Body of pancreas (tissue), 4 donors: Measurements from ENCODE around the gene CAAP1. TPM values are rescaled to one million over a fixed set of nuclear protein-coding genes. Genes with fewer than 3 reads are reported as not detected.
"Not testable (repeated sequence)": the region's sequence is repeated elsewhere in the genome, so short reads cannot be mapped to it uniquely, and the experiment has no call there.

Source experiments
- ATAC-seq: fragments of 150-250 bp; one replicate; pipeline ENCODE4 v1.9.1; 2016
- DNase-seq, 4 donors: peaks; one replicate each; pipeline ENCODE4 v3.0.0-alpha.2; 2019
- H3K27ac ChIP-seq, 4 donors: fragments of 200-600 bp; sonication (generic); 1 replicate in 3 of 4; 2 replicates in 1 of 4; pipeline versions ENCODE4 v1.5.1 to v1.6.1; 2016 to 2019; ENCODE audit warnings: mild to moderate bottlenecking in 1 of 4, mixed read lengths in 1 of 4, moderate library complexity in 1 of 4
- H3K27me3 ChIP-seq, 2 donors: fragments of 200-600 bp; sonication (generic); one replicate each; pipeline ENCODE4 v1.6.0; 2016; ENCODE audit warnings: mild to moderate bottlenecking in 1 of 2
- H3K36me3 ChIP-seq, 2 donors: fragments of 200-600 bp; sonication (generic); replicated peaks in 1 of 2; 2 replicates each; pipeline ENCODE4 v1.5.1; 2016; ENCODE audit warnings: low read depth in 2 of 2; ENCODE audit not compliant: insufficient read depth in 1 of 2
- H3K4me1 ChIP-seq: fragments of 200-600 bp; sonication (generic); one replicate; pipeline ENCODE4 v1.6.0; 2016
- H3K4me3 ChIP-seq, 2 donors: fragments of 200-600 bp; sonication (generic); 1 replicate in 1 of 2; 2 replicates in 1 of 2; pipeline ENCODE4 v1.5.1; 2016 to 2019
- H3K9me3 ChIP-seq, 3 donors: fragments of 200-600 bp; sonication (generic); 1 replicate in 2 of 3; 2 replicates in 1 of 3; pipeline ENCODE4 v1.5.1; 2016
- CTCF ChIP-seq, 7 experiments: fragments of 450-650 bp in 4 of 7; fragments of 200-600 bp in 3 of 7; sonication (generic) in 3 of 7; IDR thresholded peaks; one replicate each; pipeline ENCODE4 v1.5.1; 2016 to 2019; ENCODE audit warnings: antibody characterized with exemption in 7 of 7
- POLR2A ChIP-seq, 3 donors: fragments of 450-650 bp; IDR thresholded peaks; one replicate each; pipeline ENCODE4 v1.6.1; 2016; ENCODE audit warnings: antibody characterized with exemption in 3 of 3, mild to moderate bottlenecking in 2 of 3
- WGBS, 2 donors: methylation state at CpG; one replicate each; pipeline ENCODE4 v1.1.5; 2017; 5-methylcytosine and 5-hydroxymethylcytosine counted together
- intact Hi-C: fragments of 100-400 bp; cut with DNase I; formaldehyde crosslinking; loops from one replicate; pipeline ENCODE4 v1.15.1; 2023
- total RNA-seq, 2 donors: library from RNA; depleted of rRNA; stranded (reverse); fragments of >200 nt; gene quantifications; one replicate each; pipeline ENCODE4 v1.1.0, GENCODE V29; 2016

Gene CAAP1
- total RNA-seq, 2 donors from 2014 or later = 14.0 to 26.7 TPM

GRCh38 chr9:26882154-26882553 is 10.4 kb downstream of the CAAP1 start:
- H3K9me3 ChIP-seq = no peaks in the 10 kb centered on the region
- 91 to 98% methylated on average over 3 of the region's 3 CpGs for WGBS, 2 donors
- intact Hi-C loops = no loop called here
- H3K4me1 ChIP-seq = peaks cover 4% of the 10 kb centered on the region
- no peaks in the 10 kb centered on the region for H3K27me3 ChIP-seq
- H3K36me3 ChIP-seq = peaks cover 7 to 11% of the 10 kb centered on the region in 2 donors
- DNase-seq (no peak), ATAC-seq (no peak)
- TF ChIP-seq POLR2A (IDR thresholded peaks at IDR 0.05) (no peak), CTCF (IDR thresholded peaks at IDR 0.05) (no peak)
- H3K27ac ChIP-seq = no peak overlapping the region
- H3K4me3 ChIP-seq = no peak overlapping the region

GRCh38 chr9:26880262-26880661 is 12.3 kb downstream of the CAAP1 start:
- H3K4me3 ChIP-seq = no peak overlapping the region
- no peak for DNase-seq
- intact Hi-C loops = no loop called here
- no peak overlapping the region for H3K27ac ChIP-seq
- H3K4me1 ChIP-seq = no peaks in the 10 kb centered on the region
- no peak for ATAC-seq
- no peak for TF ChIP-seq POLR2A (IDR thresholded peaks at IDR 0.05)
- no peak for TF ChIP-seq CTCF (IDR thresholded peaks at IDR 0.05)
- no peaks in the 10 kb centered on the region for H3K9me3 ChIP-seq
- peaks cover 7 to 11% of the 10 kb centered on the region in 2 donors for H3K36me3 ChIP-seq
- no peaks in the 10 kb centered on the region for H3K27me3 ChIP-seq
- 99 to 100% methylated on average over 4 of the region's 4 CpGs for WGBS, 2 donors

- H3K4me1 ChIP-seq, DNase-seq, H3K27ac ChIP-seq, H3K36me3 ChIP-seq, H3K27me3 ChIP-seq, H3K9me3 ChIP-seq, ATAC-seq, intact Hi-C loops, H3K4me3 ChIP-seq: not testable (repeated sequence)
- WGBS, 2 donors = 95 to 97% methylated on average over 3 of the region's 3 CpGs
Observed at GRCh38 chr9:26875155-26875554, 17.4 kb downstream of the CAAP1 start.

- ATAC-seq (no peak), DNase-seq (no peak)
- WGBS, 2 donors = 65 to 71% methylated on average over 8 of the region's 8 CpGs
- H3K36me3 ChIP-seq = no peaks in the 10 kb centered on the region
- no peak overlapping the region for H3K27ac ChIP-seq
- H3K9me3 ChIP-seq = no peaks in the 10 kb centered on the region
- intact Hi-C loops = no loop called here
- no peak overlapping the region for H3K4me3 ChIP-seq
- H3K27me3 ChIP-seq = no peaks in the 10 kb centered on the region
- TF ChIP-seq POLR2A (IDR thresholded peaks at IDR 0.05) (no peak), CTCF (IDR thresholded peaks at IDR 0.05) (no peak)
- H3K4me1 ChIP-seq = no peaks in the 10 kb centered on the region
Observed at GRCh38 chr9:26870292-26870691, 22.3 kb downstream of the CAAP1 start.

GRCh38 chr9:26863074-26863473 is 29.5 kb downstream of the CAAP1 start:
- Histone ChIP-seq H3K9me3 (no peaks in the 10 kb centered on the region), H3K4me1 (no peaks in the 10 kb centered on the region), H3K27ac (no peak overlapping the region), H3K4me3 (no peak overlapping the region), H3K27me3 (no peaks in the 10 kb centered on the region), H3K36me3 (peaks cover 0 to 4% of the 10 kb centered on the region in 2 donors)
- TF ChIP-seq POLR2A (IDR thresholded peaks at IDR 0.05) (no peak), CTCF (IDR thresholded peaks at IDR 0.05) (peak in 3 of 7 experiments; percentile 3 to 24 (median 23))
- ATAC-seq (no peak), DNase-seq (no peak)
- 53 to 56% methylated on average over 1 of the region's 1 CpG for WGBS, 2 donors
- intact Hi-C loops = no loop called here
